ENCODE results near the gene GPBAR1.

The GPBAR1 gene

DNA sequence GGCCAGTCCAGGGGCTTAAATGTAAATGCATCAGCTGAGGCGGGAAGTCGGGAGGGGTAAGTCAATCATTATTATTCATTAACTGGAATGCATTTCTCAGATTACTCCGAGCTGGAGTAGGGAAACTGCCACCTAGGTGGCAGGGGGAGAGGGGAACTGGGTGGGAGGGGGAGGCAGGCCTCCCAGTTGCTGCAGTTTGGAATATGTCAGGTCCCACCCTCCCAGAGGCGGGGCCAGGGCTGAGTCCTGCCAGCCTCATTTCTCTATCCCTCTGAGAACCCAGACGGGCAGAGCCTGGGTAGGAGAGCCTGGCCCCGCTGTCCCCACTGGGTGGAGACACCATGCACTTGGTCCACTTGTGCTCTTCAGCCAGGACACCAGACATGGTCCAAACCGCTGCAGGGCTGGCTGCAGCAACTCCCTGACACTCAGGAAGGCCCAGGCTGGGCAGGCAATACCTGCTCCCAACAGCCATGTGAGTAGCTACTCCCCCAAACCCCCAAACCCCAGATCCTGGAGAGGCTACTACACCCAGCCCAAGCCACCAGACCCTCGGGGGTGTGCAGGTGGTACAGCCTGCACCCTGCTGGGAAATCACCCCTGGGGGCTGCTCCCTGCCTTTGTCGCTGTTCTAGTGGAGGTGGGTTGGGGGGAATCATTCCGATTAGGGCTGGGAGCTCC is at the start of gene GPBAR1:
Gene GPBAR1, plus strand, starts transcription at position 274 of the 681 bp plus-strand sequence. CDS start 1,710 bp downstream, outside the sequence.
- peak; percentile 66 for DNase-seq

- DNase-seq, result no peak
Observed at GRCh38 chr2:218214116-218214515, 46.7 kb upstream of the GPBAR1 start.

DNA sequence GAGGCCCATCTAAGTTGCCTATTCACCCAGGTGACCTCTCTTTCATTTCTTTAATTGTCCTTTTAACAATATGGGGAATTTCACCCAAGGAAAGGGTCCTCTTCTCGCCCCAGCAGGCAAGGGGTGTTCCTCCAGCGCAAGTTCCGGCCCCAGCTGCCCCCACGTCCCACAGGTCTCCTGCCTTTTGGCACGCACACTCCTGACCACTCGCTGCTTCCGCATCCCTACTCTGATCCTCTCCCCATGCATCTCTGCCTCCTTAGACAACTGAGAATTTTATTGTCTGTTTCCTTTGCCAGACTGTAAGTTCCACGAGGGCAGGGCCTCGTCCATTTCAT is 44.5 kb upstream of the GPBAR1 start:
- no peak for DNase-seq

GRCh38 chr2:218216674-218217359 is 44.0 kb upstream of the GPBAR1 start, which contains the start of gene ARPC2:
ARPC2 (plus strand) TSS chr2:218217189; CDS start chr2:218217471, 282 bp downstream.
- peak; percentile 90 for DNase-seq

- DNase-seq, result peak; percentile 28
Observed at GRCh38 chr2:218217360-218218267, 43.2 kb upstream of the GPBAR1 start.

DNA sequence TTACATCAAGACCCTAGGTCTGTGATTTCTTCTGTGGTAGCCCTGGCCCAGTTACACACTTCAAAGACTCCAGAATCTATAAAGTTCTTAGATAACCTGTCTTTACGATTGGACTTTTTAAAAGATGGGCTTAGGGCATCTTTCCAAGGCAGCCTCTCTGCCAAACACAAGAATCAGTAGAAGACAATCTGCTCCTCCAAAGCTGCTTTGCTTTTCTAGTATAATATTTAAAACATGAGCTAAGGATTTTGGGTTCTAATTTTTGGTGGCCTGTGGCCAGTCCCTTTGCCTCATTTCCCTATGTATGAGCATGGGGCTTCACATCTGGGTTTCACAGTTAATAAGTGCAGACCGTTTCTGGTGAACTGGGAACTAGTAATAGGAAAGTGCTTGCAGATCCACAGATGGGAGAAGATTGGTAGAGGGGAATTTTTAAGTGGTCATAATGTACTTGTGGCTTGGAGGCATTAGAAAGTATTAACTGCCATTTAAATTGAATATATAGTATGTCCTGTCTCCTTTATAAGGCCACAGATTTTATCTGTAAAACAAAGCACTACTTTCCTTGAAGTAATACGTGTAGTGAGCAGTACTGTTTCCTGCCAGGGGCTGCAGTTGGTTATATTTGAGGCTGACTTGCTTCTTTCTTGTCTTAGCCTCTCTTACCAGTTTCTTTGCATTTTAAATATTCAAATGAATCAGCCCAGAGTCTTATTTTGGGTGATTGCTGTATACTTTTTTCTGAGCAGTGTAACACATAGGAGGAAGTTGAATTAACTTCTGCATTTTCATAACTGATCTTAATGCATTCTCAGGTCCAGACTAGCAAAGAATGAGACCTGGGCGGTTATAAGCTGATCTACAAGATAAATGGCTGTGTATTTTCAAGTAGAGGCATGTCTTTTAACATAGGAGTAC is 42.3 kb upstream of the GPBAR1 start:
- no peak for DNase-seq

GRCh38 chr2:218219934-218220333 is 40.9 kb upstream of the GPBAR1 start:
- no peak for DNase-seq

DNA sequence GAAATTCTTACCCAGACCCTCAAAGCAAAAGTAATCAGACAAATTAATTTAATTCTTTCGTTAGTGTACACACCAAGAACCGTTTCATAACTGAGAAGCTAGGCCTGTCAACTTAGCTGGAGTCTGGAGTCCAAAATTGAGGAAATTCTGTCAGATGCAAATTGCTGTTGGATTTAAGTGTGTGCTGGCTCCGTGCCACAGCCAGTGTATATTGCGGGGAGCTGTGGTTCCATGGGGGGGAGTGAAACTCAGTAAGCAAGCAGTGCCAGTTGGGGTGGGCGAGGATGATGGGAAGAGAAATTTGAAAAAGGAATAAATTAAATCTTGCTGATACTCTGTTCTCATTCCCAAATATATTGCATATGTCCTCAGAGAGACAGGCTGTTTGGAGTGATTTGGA is 39.8 kb upstream of the GPBAR1 start:
- DNase-seq, result no peak

- DNase-seq, result no peak
Observed at GRCh38 chr2:218223046-218223445, 37.8 kb upstream of the GPBAR1 start.

DNA sequence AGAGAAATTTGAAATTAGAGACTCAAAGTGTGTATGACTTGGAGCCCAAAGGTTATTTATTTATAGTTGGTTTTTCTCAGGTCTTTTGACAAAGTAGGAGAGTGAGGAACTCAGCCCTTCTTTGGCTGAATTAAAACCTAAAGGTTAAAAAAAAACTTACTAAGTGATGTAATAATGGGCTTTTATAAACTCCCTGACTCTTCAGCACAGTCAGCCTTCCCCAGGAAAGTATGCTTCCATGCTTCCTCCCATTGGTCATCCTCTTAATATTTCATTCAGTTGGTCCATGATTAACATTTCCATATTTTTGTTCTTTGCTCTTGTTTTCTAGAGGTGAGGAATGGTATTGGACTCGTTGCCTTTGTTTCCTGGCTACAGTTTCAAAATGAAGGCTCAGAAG is 36.6 kb upstream of the GPBAR1 start:
- DNase-seq, result no peak

DNA sequence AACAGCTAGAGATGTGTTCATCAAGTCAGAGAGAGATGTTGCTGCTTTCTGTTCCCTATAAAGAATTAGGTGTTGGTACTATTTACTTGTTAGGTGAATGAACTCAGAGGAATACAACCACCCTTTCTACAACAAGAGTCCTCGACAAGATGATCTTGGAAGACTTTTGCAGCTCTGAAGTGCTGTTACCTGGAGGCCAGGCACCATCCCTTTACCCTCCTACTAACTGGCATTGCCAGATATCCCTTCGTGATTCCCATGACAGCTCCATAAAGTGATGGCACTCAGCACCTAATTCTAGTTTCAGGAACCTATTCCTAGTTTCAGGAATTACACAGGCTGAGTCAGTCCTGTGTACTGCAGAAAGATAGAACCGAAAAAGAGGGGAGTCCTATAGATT is 33.9 kb upstream of the GPBAR1 start:
- DNase-seq, result no peak

GRCh38 chr2:218228366-218229090 is 32.3 kb upstream of the GPBAR1 start:
- DNase-seq, result no peak

DNA sequence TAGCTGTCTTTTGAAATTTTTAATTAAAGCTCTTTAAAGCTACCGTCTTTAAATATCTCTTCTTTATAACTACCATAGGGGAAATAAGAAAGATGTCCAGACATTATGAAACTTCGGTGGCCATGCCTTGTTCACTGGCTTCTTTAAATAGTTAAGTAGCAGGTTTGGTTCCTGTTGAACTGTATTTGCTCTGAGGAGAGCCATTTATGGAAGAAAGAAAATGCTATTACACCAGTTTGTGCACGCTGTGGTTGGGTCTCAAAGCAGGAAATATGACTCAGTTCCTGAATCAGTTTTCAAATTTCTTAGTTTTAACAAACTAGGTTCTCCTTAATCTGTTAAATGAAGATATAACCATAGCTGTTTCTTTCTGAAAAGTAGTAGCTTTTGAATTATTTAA is 31.6 kb upstream of the GPBAR1 start:
- no peak for DNase-seq

DNA sequence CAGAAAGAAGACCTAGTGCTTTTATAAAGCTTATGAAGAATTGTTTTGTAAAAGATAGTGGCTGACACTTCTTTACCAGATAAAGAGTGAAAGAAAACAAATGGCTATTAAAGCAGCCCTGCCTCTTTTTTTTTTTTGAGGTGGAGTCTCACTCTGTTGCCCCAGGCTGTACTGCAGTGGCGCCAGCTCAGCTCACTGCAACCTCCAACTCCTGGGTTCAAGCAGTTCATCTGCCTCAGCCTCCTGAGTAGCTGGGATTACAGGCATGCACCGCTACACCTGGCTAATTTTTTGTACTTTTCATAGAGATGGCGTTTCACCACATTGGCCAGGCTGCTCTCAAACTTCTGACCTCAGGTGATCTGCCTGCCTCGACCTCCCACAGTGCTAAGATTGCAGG is 31.0 kb upstream of the GPBAR1 start:
- no peak for DNase-seq

DNA sequence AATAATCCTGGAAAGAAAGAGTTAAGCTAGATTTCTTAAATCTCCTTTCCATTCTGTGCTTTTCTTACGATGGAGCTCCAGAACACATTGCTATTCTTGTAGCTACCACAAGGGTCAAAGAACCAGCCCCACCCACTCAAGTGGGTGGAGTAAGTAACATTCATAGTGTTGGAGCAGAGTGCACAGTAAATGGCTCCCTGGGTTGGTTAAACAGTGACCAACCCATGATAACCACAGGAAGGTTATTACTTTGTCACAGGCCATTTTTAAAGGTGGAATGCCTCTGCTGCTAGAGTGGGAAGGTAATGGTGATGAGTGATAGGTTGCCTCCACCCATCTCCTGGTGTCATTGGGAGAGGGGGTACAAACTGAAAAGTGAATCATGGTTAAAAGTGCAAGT is 29.9 kb upstream of the GPBAR1 start:
- no peak for DNase-seq

- DNase-seq, result no peak
Observed at GRCh38 chr2:218233543-218233942, 27.3 kb upstream of the GPBAR1 start.

- DNase-seq, result no peak
Observed at GRCh38 chr2:218234521-218234920, 26.3 kb upstream of the GPBAR1 start.

DNA sequence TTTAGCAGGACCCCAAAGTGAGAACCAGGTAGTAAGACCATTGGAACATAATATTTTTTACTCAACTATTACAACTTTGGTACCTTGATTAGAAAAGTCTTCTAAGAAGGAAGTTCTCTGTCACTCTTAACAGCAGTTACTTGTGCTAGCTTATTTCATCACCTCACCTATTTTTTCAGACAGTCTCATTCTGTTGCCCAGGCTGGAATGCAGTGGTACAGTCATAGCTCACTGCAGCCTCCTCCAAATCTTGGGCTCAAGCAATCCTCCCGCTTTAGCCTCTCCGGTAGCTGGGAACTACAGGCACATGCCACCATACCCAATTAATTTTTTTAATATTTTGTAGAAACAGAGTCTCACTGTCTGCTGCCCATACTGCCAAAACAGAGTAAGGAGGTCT is 25.8 kb upstream of the GPBAR1 start:
- DNase-seq, result no peak

DNA sequence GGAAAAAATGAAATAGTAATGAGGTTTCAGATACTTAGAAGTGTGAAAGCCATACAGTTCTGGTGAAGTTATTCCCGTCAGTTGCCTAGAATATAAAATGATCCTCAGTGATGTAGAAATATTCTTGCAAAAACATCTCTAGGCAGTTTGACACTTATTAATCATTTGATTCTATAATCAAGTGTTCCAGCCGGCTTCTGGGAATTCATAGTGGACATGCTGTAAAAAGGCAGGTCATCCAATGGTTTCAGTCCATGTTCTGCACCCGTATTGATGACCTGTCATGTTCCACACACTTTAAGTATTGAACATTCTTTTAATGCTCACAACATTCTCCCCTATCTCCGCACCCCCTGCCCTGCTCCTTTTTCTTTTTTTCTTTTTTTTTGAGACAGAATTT is 24.0 kb upstream of the GPBAR1 start:
- DNase-seq, result no peak

GRCh38 chr2:218238887-218239286 is 21.9 kb upstream of the GPBAR1 start:
- DNase-seq, result no peak

GRCh38 chr2:218244204-218244603 is 16.6 kb upstream of the GPBAR1 start:
- DNase-seq, result no peak

- no peak for DNase-seq
Observed at GRCh38 chr2:218244665-218245064, 16.1 kb upstream of the GPBAR1 start.
